ENCODE results near the gene CES3. TPM values are rescaled to one million over a fixed set of nuclear protein-coding genes. Genes with fewer than 3 reads are reported as not detected.
A peak's percentile ranks its signal among the peaks of the same experiment; 100 is the strongest.

Gene CES3
- total RNA-seq, 1 experiment from 2014 or later: 3.7 TPM

GRCh38 chr16:66960270-66960669 lies 796 bp upstream of the CES3 start:
- Histone ChIP-seq H3K79me1 (ENCODE audit: insufficient read depth, low read depth, low read length, poor library complexity, severe bottlenecking) (no peaks in the 10 kb centered on the region), H2BK5ac (ENCODE audit: insufficient read length, low read length) (no peak overlapping the region), H3K79me2 (ENCODE audit: insufficient read depth, low read length) (no peaks in the 10 kb centered on the region), H2AFZ (ENCODE audit: low read length) (no peak overlapping the region), H2AK5ac (ENCODE audit: insufficient read length, low read length) (no peak overlapping the region), H2BK20ac (ENCODE audit: low read depth, low read length, poor library complexity, severe bottlenecking) (no peak overlapping the region), H4K5ac (ENCODE audit: insufficient read length, low read depth, low read length) (no peak overlapping the region), H3K9me3 (ENCODE audit: control insufficient read depth, low read depth, low read length) (no peaks in the 10 kb centered on the region), H3K14ac (ENCODE audit: insufficient read depth, low read length) (no peak overlapping the region), H3K4me2 (ENCODE audit: insufficient read depth, insufficient read length, low read length) (no peak overlapping the region), H3K23ac (ENCODE audit: insufficient read length, low read depth, low read length) (no peak overlapping the region), H3K23me2 (ENCODE audit: insufficient read length, low read depth, low read length, poor library complexity, severe bottlenecking) (no peaks in the 10 kb centered on the region), H3T11ph (ENCODE audit: low read length) (no peak overlapping the region), H2BK15ac (ENCODE audit: low read depth, low read length) (no peak overlapping the region), H2BK120ac (ENCODE audit: low read depth, low read length, poor library complexity, severe bottlenecking) (no peak overlapping the region), H3K27ac (ENCODE audit: insufficient read length, low read depth, low read length) (no peak overlapping the region), H3K27me3 (ENCODE audit: insufficient read depth, low read length) (no peaks in the 10 kb centered on the region), H3K9ac (ENCODE audit: extremely low read depth, insufficient read length, low read length) (no peak overlapping the region), H3K4me1 (ENCODE audit: insufficient read depth, low read length) (no peaks in the 10 kb centered on the region), H3K56ac (ENCODE audit: insufficient read length, low read depth, low read length) (no peak overlapping the region), H4K20me1 (ENCODE audit: control insufficient read depth, insufficient read depth, insufficient read length) (no peaks in the 10 kb centered on the region), H2BK12ac (ENCODE audit: insufficient read length, low read depth, low read length) (no peak overlapping the region), H4K91ac (ENCODE audit: insufficient read length, low read depth, low read length) (no peak overlapping the region), H4K8ac (replicated peaks; ENCODE audit: insufficient read length, low read depth, low read length) (no peak overlapping the region), H3K4ac (ENCODE audit: low read depth, low read length) (no peak overlapping the region), H3K18ac (ENCODE audit: insufficient read length, low read depth, low read length) (no peak overlapping the region)
- H3K27me3 Mint-ChIP-seq (ENCODE audit: low read depth): peaks cover 13% of the 10 kb centered on the region
- no peaks in the 10 kb centered on the region for H3K9me3 Mint-ChIP-seq
- peaks cover 4 to 15% of the 10 kb centered on the region in 2 experiments for H3K4me1 Mint-ChIP-seq
- H3K36me3 Mint-ChIP-seq (ENCODE audit: insufficient read depth in 1 of 3, low read depth in 3 of 3): no peaks in the 10 kb centered on the region; a peak in 1 of 7 replicates
- no peak overlapping the region for H3K4me3 Mint-ChIP-seq
- peak overlapping the region in 1 of 3 experiments; percentile 61; a peak in 2 of 7 replicates for H3K27ac Mint-ChIP-seq
- no peak for DNase-seq
- TF ChIP-seq CTCF (conservative IDR thresholded peaks at IDR 0.05): no peak
- WGBS (ENCODE audit: extremely low coverage, insufficient read length, low lambda C conversion rate): no CpG with 5 or more reads among the region's 1 CpG

All from H9 (cell line).